WTC11 (cell line): ENCODE results near the gene MYL7. TPM values are rescaled to one million over a fixed set of nuclear protein-coding genes. Genes with fewer than 3 reads are reported as not detected.

ENCODE experiments used
- ATAC-seq: fragments of 200-7000 bp; cut with Tn5 transposase; 2 replicates; pipeline ENCODE4 v1.10.0; 2021; ENCODE audit warnings: mild to moderate bottlenecking, moderate library complexity
- CTCF ChIA-PET: fragments of 300-600 bp; sonication (Branson Sonifier 250); formaldehyde crosslinking; loops from one replicate; lab custom pipeline; 2021; ENCODE audit warnings: antibody characterized with exemption; lab: Charles Lee
- POLR2A ChIA-PET: fragments of 350-600 bp; sonication (Branson Sonifier 250); formaldehyde crosslinking; loops from one replicate; lab custom pipeline; 2021; ENCODE audit warnings: antibody characterized with exemption; lab: Charles Lee
- DNase-seq: peaks from one replicate; pipeline ENCODE4 v3.0.0; 2021; ENCODE audit warnings: low spot score
- H3K27ac Mint-ChIP-seq: 2 replicates; pipeline ENCODE4 v1.8.0; 2021; ENCODE audit warnings: mixed read lengths
- H3K27me3 Mint-ChIP-seq: 2 replicates; pipeline ENCODE4 v1.8.0; 2021; ENCODE audit warnings: low read depth, mild to moderate bottlenecking, moderate library complexity, mixed read lengths
- H3K36me3 Mint-ChIP-seq: 2 replicates; pipeline ENCODE4 v1.8.0; 2021; ENCODE audit warnings: mixed read lengths
- H3K4me1 Mint-ChIP-seq: 2 replicates; pipeline ENCODE4 v1.8.0; 2022; ENCODE audit warnings: mixed read lengths
- H3K4me3 Mint-ChIP-seq: 2 replicates; pipeline ENCODE4 v1.8.0; 2021; ENCODE audit warnings: mild to moderate bottlenecking, moderate library complexity, mixed read lengths
- H3K9me3 Mint-ChIP-seq: 2 replicates; pipeline ENCODE4 v1.8.0; 2021; ENCODE audit warnings: mixed read lengths
- AFF4 ChIP-seq: sonication (generic); formaldehyde crosslinking; IDR thresholded peaks from 2 replicates; pipeline ENCODE4 v1.8.1; 2023; ENCODE audit warnings: mild to moderate bottlenecking, missing genetic modification reagents, borderline replicate concordance
- ARID4B ChIP-seq: sonication (generic); formaldehyde crosslinking; IDR thresholded peaks from 2 replicates; pipeline ENCODE4 v1.8.0; 2023; ENCODE audit warnings: missing genetic modification reagents, mild to moderate bottlenecking, borderline replicate concordance
- FOXK1 ChIP-seq: sonication (generic); formaldehyde crosslinking; IDR thresholded peaks from 2 replicates; pipeline ENCODE4 v1.8.0; 2022; ENCODE audit warnings: mild to moderate bottlenecking, moderate library complexity, missing genetic modification reagents
- HMGXB4 ChIP-seq: sonication (generic); formaldehyde crosslinking; IDR thresholded peaks from 2 replicates; pipeline ENCODE4 v1.8.1; 2023; ENCODE audit warnings: mild to moderate bottlenecking, moderate library complexity, missing genetic modification reagents
- KAT7 ChIP-seq: sonication (generic); formaldehyde crosslinking; IDR thresholded peaks from 2 replicates; pipeline ENCODE4 v1.8.1; 2023; ENCODE audit warnings: missing genetic modification reagents, mild to moderate bottlenecking, borderline replicate concordance
- MAX ChIP-seq: sonication (generic); formaldehyde crosslinking; IDR thresholded peaks from 2 replicates; pipeline ENCODE4 v1.8.0; 2022; ENCODE audit warnings: mild to moderate bottlenecking, missing genetic modification reagents
- NFE2L1 ChIP-seq: sonication (generic); formaldehyde crosslinking; IDR thresholded peaks from 2 replicates; pipeline ENCODE4 v1.8.1; 2023; ENCODE audit warnings: missing genetic modification reagents
- NR3C1 ChIP-seq: sonication (generic); formaldehyde crosslinking; conservative IDR thresholded peaks from 2 replicates; pipeline ENCODE4 v1.8.1; 2023; ENCODE audit warnings: low read depth, mild to moderate bottlenecking, missing genetic modification reagents
- OVOL2 ChIP-seq: fragments of 250-450 bp; sonication (Bioruptor Pico); IDR thresholded peaks from 2 replicates; pipeline ENCODE4 v1.9.0; 2021; ENCODE audit warnings: mild to moderate bottlenecking, borderline replicate concordance
- STAT6 ChIP-seq: sonication (generic); formaldehyde crosslinking; conservative IDR thresholded peaks from 2 replicates; pipeline ENCODE4 v1.8.1; 2023; ENCODE audit warnings: mild to moderate bottlenecking, low read depth, missing genetic modification reagents, moderate library complexity
- ZNF396 ChIP-seq: fragments of 250-450 bp; sonication (Bioruptor Pico); IDR thresholded peaks from 2 replicates; pipeline ENCODE4 v1.8.0; 2021; ENCODE audit warnings: mild to moderate bottlenecking, moderate library complexity, borderline replicate concordance
- ZNF416 ChIP-seq: fragments of 250-450 bp; sonication (Bioruptor Pico); IDR thresholded peaks from 2 replicates; pipeline ENCODE4 v1.9.0; 2021; ENCODE audit warnings: mild to moderate bottlenecking, inconsistent platforms
- ZNF425 ChIP-seq: fragments of 250-450 bp; sonication (Bioruptor Pico); conservative IDR thresholded peaks from 2 replicates; pipeline ENCODE4 v1.9.0; 2021; ENCODE audit warnings: mild to moderate bottlenecking
- ZNF671 ChIP-seq: fragments of 250-450 bp; sonication (Bioruptor Pico); IDR thresholded peaks from 2 replicates; pipeline ENCODE4 v1.8.0; 2021; ENCODE audit warnings: mild to moderate bottlenecking
- ZSCAN18 ChIP-seq: fragments of 250-450 bp; sonication (Bioruptor Pico); IDR thresholded peaks from 2 replicates; pipeline ENCODE4 v2.1.2; 2022; ENCODE audit warnings: mild to moderate bottlenecking, moderate library complexity
- total RNA-seq: library from RNA; stranded (reverse); gene quantifications from 3 replicates; pipeline ENCODE4 v1.2.3, GENCODE V29; 2021

MYL7 gene
- total RNA-seq, 1 experiment from 2014 or later: 0.90 TPM

GRCh38 chr7:44101303-44101965 is 39.7 kb downstream of the MYL7 start:
- H3K4me1 Mint-ChIP-seq: peaks cover 15% of the 10 kb centered on the region
- ChIA-PET CTCF (interaction anchor here (0.6 to 1.0 kb wide), 4 partner anchors 35 to 141 kb away, joined by 3 to 4 read pairs (median 3); no protein-coding TSS in a partner anchor), POLR2A (interaction anchor here (0.6 to 0.8 kb wide), 2 partner anchors 16 to 37 kb away, joined by 3 to 4 read pairs; no protein-coding TSS in a partner anchor)
- ATAC-seq: no peak
- H3K27me3 Mint-ChIP-seq: peaks cover 27% of the 10 kb centered on the region
- no peak overlapping the region for H3K27ac Mint-ChIP-seq
- 0 out of 2 replicates have a peak, but pooled peaks cover 2% of the 10 kb centered on the region for H3K36me3 Mint-ChIP-seq
- H3K9me3 Mint-ChIP-seq: no peaks in the 10 kb centered on the region
- DNase-seq: no peak
- H3K4me3 Mint-ChIP-seq: no peak overlapping the region
- no peak for TF ChIP-seq ZNF671
- TF ChIP-seq MAX (CRISPR knock-in tag): no peak
- TF ChIP-seq ZNF425 (CRISPR knock-in tag): no peak
- TF ChIP-seq STAT6 (CRISPR knock-in tag): no peak
- TF ChIP-seq NFE2L1: no peak
- no peak for TF ChIP-seq NR3C1 (CRISPR knock-in tag)
- TF ChIP-seq ARID4B: no peak
- TF ChIP-seq OVOL2: no peak

- H3K9me3 Mint-ChIP-seq: no peaks in the 10 kb centered on the region
- ChIA-PET CTCF (interaction anchor here (0.9 to 1.0 kb wide), 2 partner anchors 34 to 81 kb away, joined by 3 read pairs; no protein-coding TSS in a partner anchor), POLR2A (interaction anchor here (0.8 kb wide), 1 partner anchor 37 kb away, joined by 4 read pairs; no protein-coding TSS in a partner anchor)
- H3K27me3 Mint-ChIP-seq: peaks cover 27% of the 10 kb centered on the region
- no peak overlapping the region for H3K4me3 Mint-ChIP-seq
- H3K36me3 Mint-ChIP-seq: no peaks in the 10 kb centered on the region
- ATAC-seq (no peak), DNase-seq (no peak)
- H3K27ac Mint-ChIP-seq: no peak overlapping the region
- H3K4me1 Mint-ChIP-seq: peaks cover 12% of the 10 kb centered on the region
- TF ChIP-seq HMGXB4 (CRISPR knock-in tag): no peak
- TF ChIP-seq FOXK1 (CRISPR knock-in tag): no peak
- no peak for TF ChIP-seq ZNF396 (CRISPR knock-in tag)
- TF ChIP-seq ZNF416 (CRISPR knock-in tag): no peak
- no peak for TF ChIP-seq AFF4 (CRISPR knock-in tag)
- no peak for TF ChIP-seq ZSCAN18 (CRISPR knock-in tag)
- TF ChIP-seq KAT7 (CRISPR knock-in tag): no peak
These were observed 40.5 kb downstream of the MYL7 start for GRCh38 chr7:44100458-44101302.
